HL-60 (cell line): Measurements from ENCODE around the gene TGFB3.
"Not testable (repeated sequence)": the region's sequence is repeated elsewhere in the genome, so short reads cannot be mapped to it uniquely, and the experiment has no call there.

Experiments used
- CTCF ChIP-seq: IDR thresholded peaks from one replicate; pipeline ENCODE4 v1.5.1; 2011; ENCODE audit warnings: low read length, control low read depth, inconsistent platforms; ENCODE audit not compliant: insufficient read depth
- POLR2AphosphoS5 ChIP-seq: IDR thresholded peaks from 2 replicates; pipeline ENCODE4 v1.6.1; 2012; ENCODE audit warnings: low read depth
- REST ChIP-seq: IDR thresholded peaks from 2 replicates; pipeline ENCODE4 v1.6.1; 2012; ENCODE audit warnings: low read depth; ENCODE audit not compliant: insufficient replicate concordance

- not testable (repeated sequence) for TF ChIP-seq POLR2AphosphoS5, CTCF, REST
These were observed 61.4 kb downstream of the TGFB3 start for GRCh38 chr14:75920421-75920820.
